Measurements from ENCODE around the gene HNF1A.

DNA sequence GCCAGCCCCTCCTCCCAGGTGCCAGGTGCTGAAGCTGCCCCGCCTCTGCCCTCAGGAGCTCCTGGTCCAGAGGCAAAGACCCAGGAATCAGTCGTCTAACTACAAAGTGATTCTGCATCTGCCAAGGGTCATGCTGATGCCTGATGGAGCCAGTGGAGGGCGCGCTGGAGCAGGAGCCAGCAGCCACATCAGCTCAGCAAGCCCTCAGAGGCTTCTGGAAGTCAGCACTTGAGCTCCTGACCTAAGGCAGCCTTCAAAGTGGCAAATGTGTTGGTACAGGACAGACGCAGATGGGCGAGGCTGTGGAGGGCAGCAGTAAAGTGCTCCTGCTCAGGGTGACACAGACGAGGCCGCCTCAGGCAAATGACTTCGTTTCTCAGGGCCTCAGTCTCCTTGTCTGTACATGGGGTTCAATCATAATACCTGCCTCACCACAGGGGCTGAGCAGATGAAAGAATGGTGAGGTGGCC lies 27.0 kb downstream of the HNF1A start:
- TF ChIP-seq, protein P1, sequence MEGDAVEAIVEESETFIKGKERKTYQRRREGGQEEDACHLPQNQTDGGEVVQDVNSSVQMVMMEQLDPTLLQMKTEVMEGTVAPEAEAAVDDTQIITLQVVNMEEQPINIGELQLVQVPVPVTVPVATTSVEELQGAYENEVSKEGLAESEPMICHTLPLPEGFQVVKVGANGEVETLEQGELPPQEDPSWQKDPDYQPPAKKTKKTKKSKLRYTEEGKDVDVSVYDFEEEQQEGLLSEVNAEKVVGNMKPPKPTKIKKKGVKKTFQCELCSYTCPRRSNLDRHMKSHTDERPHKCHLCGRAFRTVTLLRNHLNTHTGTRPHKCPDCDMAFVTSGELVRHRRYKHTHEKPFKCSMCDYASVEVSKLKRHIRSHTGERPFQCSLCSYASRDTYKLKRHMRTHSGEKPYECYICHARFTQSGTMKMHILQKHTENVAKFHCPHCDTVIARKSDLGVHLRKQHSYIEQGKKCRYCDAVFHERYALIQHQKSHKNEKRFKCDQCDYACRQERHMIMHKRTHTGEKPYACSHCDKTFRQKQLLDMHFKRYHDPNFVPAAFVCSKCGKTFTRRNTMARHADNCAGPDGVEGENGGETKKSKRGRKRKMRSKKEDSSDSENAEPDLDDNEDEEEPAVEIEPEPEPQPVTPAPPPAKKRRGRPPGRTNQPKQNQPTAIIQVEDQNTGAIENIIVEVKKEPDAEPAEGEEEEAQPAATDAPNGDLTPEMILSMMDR (IDR thresholded peaks at IDR 0.05) = peak in 1 of 6 experiments; percentile 20
- TF ChIP-seq POLR2A (IDR thresholded peaks at IDR 0.05) = no peak
